ENCODE results near the gene FOLR3.

DNA sequence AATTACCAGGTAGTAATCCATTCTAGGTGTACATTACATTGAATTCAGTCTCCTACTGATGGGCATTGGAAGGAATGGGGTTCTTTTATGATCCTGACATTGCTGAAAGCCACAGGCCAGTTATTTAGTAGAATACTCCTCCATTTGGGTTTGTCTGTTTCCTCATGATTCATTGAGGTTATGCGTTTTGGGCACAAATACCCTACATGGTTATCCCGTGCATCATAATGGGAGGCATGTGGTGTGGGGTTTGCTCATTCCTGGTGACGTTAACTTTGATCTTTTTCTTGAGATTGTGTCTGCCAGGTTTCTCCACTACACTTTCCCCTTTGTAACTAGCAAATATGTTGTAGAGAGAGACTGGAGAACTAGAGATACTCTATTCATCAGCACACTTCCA, 5.5 kb downstream of the FOLR3 start:
- TF ChIP-seq CTCF (conservative IDR thresholded peaks at IDR 0.05; ENCODE audit: low read depth in 2 of 2): no peak
- TF ChIP-seq EZH2 (IDR thresholded peaks at IDR 0.05; ENCODE audit: low read depth, unreplicated experiment): no peak
- TF ChIP-seq POLR2AphosphoS5 (IDR thresholded peaks at IDR 0.05; ENCODE audit: low read depth): no peak
- TF ChIP-seq, protein P1, sequence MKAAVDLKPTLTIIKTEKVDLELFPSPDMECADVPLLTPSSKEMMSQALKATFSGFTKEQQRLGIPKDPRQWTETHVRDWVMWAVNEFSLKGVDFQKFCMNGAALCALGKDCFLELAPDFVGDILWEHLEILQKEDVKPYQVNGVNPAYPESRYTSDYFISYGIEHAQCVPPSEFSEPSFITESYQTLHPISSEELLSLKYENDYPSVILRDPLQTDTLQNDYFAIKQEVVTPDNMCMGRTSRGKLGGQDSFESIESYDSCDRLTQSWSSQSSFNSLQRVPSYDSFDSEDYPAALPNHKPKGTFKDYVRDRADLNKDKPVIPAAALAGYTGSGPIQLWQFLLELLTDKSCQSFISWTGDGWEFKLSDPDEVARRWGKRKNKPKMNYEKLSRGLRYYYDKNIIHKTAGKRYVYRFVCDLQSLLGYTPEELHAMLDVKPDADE (IDR thresholded peaks at IDR 0.05): no peak
- TF ChIP-seq EZH2phosphoT487 (IDR thresholded peaks at IDR 0.05; ENCODE audit: unreplicated experiment): no peak
- no peak for TF ChIP-seq ZNF331 (CRISPR knock-in tag; IDR thresholded peaks at IDR 0.05; ENCODE audit: low read depth)
- no peak for TF ChIP-seq ZNF114 (CRISPR knock-in tag; IDR thresholded peaks at IDR 0.05)
- TF ChIP-seq REST (IDR thresholded peaks at IDR 0.05; ENCODE audit: unreplicated experiment): no peak
- TF ChIP-seq CREB1 (CRISPR knock-in tag; IDR thresholded peaks at IDR 0.05; ENCODE audit: low read depth): no peak
- TF ChIP-seq STAT1 (IDR thresholded peaks at IDR 0.05; ENCODE audit: unreplicated experiment): no peak
- TF ChIP-seq JUNB (IDR thresholded peaks at IDR 0.05; ENCODE audit: unreplicated experiment): no peak
- TF ChIP-seq NANOG (IDR thresholded peaks at IDR 0.05; ENCODE audit: borderline replicate concordance): no peak

Data from GM23338 (cell line).